Karpas-422 (cell line): ENCODE measurements around the gene BRSK2. TPM values are rescaled to one million over a fixed set of nuclear protein-coding genes. Genes with fewer than 3 reads are reported as not detected.
"Not testable (repeated sequence)": the region's sequence is repeated elsewhere in the genome, so short reads cannot be mapped to it uniquely, and the experiment has no call there.

Experiments used
- DNase-seq: peaks from one replicate; pipeline ENCODE4 v3.0.0-alpha.2; 2015
- H2AFZ ChIP-seq: fragments of 200-600 bp; sonication (generic); 2 replicates; pipeline ENCODE4 v1.6.1; 2014; ENCODE audit warnings: antibody characterized with exemption, low read length, mixed read lengths
- H3K27ac ChIP-seq: fragments of 200-600 bp; sonication (generic); 2 replicates; pipeline ENCODE4 v1.5.1; 2014; ENCODE audit warnings: mild to moderate bottlenecking, low read length, moderate library complexity
- H3K27me3 ChIP-seq: fragments of 200-600 bp; sonication (generic); 2 replicates; pipeline ENCODE4 v1.6.1; 2014; ENCODE audit warnings: low read length, mixed read lengths
- H3K36me3 ChIP-seq: fragments of 200-600 bp; sonication (generic); 2 replicates; pipeline ENCODE4 v1.6.1; 2014; ENCODE audit warnings: low read length, mixed read lengths; ENCODE audit not compliant: insufficient read depth
- H3K4me1 ChIP-seq: fragments of 200-600 bp; sonication (generic); 2 replicates; pipeline ENCODE4 v1.6.1; 2014; ENCODE audit warnings: mild to moderate bottlenecking, low read length, mixed read lengths
- H3K4me2 ChIP-seq: fragments of 200-600 bp; sonication (generic); 2 replicates; pipeline ENCODE4 v1.6.1; 2014; ENCODE audit warnings: low read length, low read depth, mild to moderate bottlenecking; ENCODE audit not compliant: poor library complexity, severe bottlenecking
- H3K4me3 ChIP-seq: fragments of 200-600 bp; sonication (generic); 2 replicates; pipeline ENCODE4 v1.5.1; 2014; ENCODE audit warnings: mild to moderate bottlenecking, antibody characterized with exemption, low read length, mixed read lengths
- H3K79me2 ChIP-seq: fragments of 200-600 bp; sonication (generic); 2 replicates; pipeline ENCODE4 v1.6.1; 2014; ENCODE audit warnings: mild to moderate bottlenecking, low read length, mixed read lengths
- H3K9ac ChIP-seq: fragments of 200-600 bp; sonication (generic); 2 replicates; pipeline ENCODE4 v1.6.0; 2014; ENCODE audit warnings: low read length
- H3K9me2 ChIP-seq: fragments of 200-600 bp; sonication (generic), shearing (Covaris generic); replicated peaks from 2 replicates; pipeline ENCODE4 v1.6.0; 2014; ENCODE audit warnings: mild to moderate bottlenecking, low read length, moderate library complexity; ENCODE audit not compliant: insufficient read depth
- H3K9me3 ChIP-seq: fragments of 300-700, 200-600 bp; sonication (generic); 2 replicates; pipeline ENCODE4 v1.6.1; 2014; ENCODE audit warnings: low read length, mixed read lengths
- H4K20me1 ChIP-seq: fragments of 200-600 bp; sonication (generic); 2 replicates; pipeline ENCODE4 v1.6.1; 2014; ENCODE audit warnings: mild to moderate bottlenecking, antibody characterized with exemption, low read length, low read depth; ENCODE audit not compliant: insufficient read depth
- total RNA-seq: library from RNA; depleted of rRNA; stranded (reverse); fragments of >200 nt; shearing (Covaris generic); gene quantifications from 2 replicates; pipeline ENCODE4 v1.2.3, GENCODE V29; 2014; ENCODE audit warnings: low replicate concordance; rRNA removed

Gene BRSK2
- not detected in 2 replicates for total RNA-seq

DNA sequence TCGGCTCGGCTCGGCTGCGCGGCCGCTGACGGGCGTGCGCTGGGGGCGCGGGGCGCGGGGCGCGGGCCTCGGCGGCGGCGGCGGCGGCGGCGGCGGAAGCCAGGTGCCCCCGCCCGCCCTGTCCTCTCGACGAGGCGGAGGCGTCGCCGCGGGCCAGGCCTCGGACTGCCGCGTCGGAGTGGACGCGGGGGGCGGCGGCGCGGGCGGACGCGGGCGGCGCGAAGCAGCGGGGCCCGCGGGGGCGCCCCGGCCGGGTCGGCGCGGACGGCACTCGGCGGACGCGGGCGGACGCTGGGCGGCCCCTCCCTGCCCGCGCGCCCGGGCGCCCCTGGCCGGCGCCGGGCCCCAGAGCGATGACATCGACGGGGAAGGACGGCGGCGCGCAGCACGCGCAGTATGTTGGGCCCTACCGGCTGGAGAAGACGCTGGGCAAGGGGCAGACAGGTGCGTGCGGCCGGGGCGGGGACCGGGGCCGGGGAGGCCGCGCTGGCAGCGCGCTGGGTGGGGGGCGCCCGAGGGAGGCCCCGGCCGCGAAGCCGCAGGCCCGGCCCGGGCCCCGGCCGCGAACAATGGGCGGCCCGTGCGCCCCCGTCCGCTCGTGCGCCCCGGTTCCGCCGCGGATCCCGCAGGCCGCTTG is at the start of gene BRSK2:
TSS of gene BRSK2 (plus strand) at position 3 of the 637 bp plus-strand sequence. CDS start at position 354, 351 bp downstream.
- no peaks in the 10 kb centered on the region for H3K36me3 ChIP-seq
- peaks cover 6% of the 10 kb centered on the region for H3K4me1 ChIP-seq
- peak within 1 kb of the TSS; percentile 68 for H3K9ac ChIP-seq
- no peaks in the 10 kb centered on the region for H3K79me2 ChIP-seq
- H3K27me3 ChIP-seq = no peaks in the 10 kb centered on the region
- no peak for DNase-seq
- H3K4me3 ChIP-seq = peak within 1 kb of the TSS; percentile 55; the same call in 1 of the 2 replicates
- no peaks in the 10 kb centered on the region for H4K20me1 ChIP-seq
- H3K9me2 ChIP-seq = no peaks in the 10 kb centered on the region
- H3K9me3 ChIP-seq = no peaks in the 10 kb centered on the region
- H3K27ac ChIP-seq = no peak within 1 kb of the TSS
- peak within 1 kb of the TSS; percentile 34; the same call in 1 of the 2 replicates for H2AFZ ChIP-seq
- peak within 1 kb of the TSS; percentile 65 for H3K4me2 ChIP-seq

DNA sequence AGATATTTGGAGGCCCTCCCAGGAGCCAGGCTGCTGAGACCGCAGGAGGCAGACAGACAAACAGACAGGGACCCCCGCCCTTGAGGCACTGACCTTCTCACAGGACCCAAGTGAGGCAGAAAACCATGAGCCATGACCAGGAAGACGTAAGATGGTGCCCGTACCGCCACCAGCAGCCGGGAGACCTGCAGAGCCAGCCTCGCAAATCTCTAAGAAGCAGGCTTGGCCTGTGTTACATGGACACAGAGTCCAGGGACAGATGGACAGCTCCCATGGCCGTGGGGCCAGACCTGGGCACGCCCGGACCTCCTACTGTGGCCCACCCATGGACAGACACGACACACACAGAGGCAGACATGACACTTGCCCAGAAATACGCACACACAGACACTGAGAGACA is 49.6 kb upstream of the BRSK2 start:
- H3K27ac ChIP-seq = no peak overlapping the region

DNA sequence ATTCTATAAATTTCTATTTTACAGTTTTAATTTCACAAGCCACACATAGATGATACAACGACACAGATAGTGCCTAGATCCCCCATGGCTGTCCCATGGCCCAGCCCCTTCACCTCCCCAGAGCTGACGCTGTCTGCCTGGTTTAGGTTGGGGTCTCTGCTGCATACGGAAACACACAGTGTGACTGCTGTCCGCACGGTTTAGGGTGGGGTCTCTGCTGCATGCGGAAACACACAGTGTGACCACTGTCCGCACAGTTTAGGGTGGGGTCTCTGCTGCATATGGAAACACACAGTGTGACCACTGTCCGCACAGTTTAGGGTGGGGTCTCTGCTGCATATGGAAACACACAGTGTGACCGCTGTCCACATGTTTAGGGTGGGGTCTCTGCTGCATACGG is 48.5 kb upstream of the BRSK2 start:
- not testable (repeated sequence) for H3K9me3 ChIP-seq, H3K27ac ChIP-seq, DNase-seq, H3K4me2 ChIP-seq, H3K36me3 ChIP-seq, H3K4me1 ChIP-seq, H3K9me2 ChIP-seq, H3K4me3 ChIP-seq, H4K20me1 ChIP-seq, H3K27me3 ChIP-seq, H3K9ac ChIP-seq, H3K79me2 ChIP-seq, H2AFZ ChIP-seq

More for the DNA sequence above, 49.6 kb upstream of the BRSK2 start:
- H3K36me3 ChIP-seq = no peaks in the 10 kb centered on the region
- no peak overlapping the region for H3K4me2 ChIP-seq
- DNase-seq = no peak
- no peak overlapping the region for H2AFZ ChIP-seq
- H3K27me3 ChIP-seq = no peaks in the 10 kb centered on the region
- no peaks in the 10 kb centered on the region for H4K20me1 ChIP-seq
- H3K4me1 ChIP-seq = no peaks in the 10 kb centered on the region
- no peaks in the 10 kb centered on the region for H3K9me3 ChIP-seq
- H3K9ac ChIP-seq = no peak overlapping the region
- H3K9me2 ChIP-seq = no peaks in the 10 kb centered on the region
- H3K4me3 ChIP-seq = no peak overlapping the region
- H3K79me2 ChIP-seq = no peaks in the 10 kb centered on the region

DNA sequence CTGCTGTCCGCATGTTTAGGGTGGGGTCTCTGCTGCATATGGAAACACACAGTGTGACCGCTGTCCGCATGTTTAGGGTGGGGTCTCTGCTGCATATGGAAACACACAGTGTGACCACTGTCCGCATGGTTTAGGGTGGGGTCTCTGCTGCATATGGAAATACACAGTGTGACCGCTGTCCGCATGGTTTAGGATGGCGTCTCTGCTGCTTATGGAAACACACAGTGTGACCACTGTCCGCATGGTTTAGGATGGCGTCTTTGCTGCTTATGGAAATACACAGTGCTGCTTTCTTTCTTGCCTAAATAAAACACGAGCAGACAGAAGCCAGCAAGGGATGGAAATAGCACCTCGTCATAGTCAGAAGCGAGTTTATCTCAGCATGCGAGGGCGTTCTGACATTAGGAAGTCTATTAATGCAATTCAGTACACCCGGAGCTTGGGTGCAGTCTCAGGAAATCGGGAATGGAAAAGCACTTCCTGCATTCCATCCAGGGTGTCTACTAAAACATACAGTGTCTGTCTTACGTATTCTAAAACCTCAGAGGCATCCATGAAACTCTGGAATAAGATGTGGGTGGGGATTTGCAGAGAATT is 47.7 kb upstream of the BRSK2 start:
- H3K4me1 ChIP-seq = no peaks in the 10 kb centered on the region
- H3K4me2 ChIP-seq = no peak overlapping the region
- no peaks in the 10 kb centered on the region for H3K36me3 ChIP-seq
- H3K27me3 ChIP-seq = no peaks in the 10 kb centered on the region
- H2AFZ ChIP-seq = no peak overlapping the region
- H4K20me1 ChIP-seq = no peaks in the 10 kb centered on the region
- H3K9me2 ChIP-seq = no peaks in the 10 kb centered on the region
- no peaks in the 10 kb centered on the region for H3K79me2 ChIP-seq
- DNase-seq = no peak
- no peak overlapping the region for H3K27ac ChIP-seq
- H3K9me3 ChIP-seq = no peaks in the 10 kb centered on the region
- H3K9ac ChIP-seq = no peak overlapping the region
- no peak overlapping the region for H3K4me3 ChIP-seq

DNA sequence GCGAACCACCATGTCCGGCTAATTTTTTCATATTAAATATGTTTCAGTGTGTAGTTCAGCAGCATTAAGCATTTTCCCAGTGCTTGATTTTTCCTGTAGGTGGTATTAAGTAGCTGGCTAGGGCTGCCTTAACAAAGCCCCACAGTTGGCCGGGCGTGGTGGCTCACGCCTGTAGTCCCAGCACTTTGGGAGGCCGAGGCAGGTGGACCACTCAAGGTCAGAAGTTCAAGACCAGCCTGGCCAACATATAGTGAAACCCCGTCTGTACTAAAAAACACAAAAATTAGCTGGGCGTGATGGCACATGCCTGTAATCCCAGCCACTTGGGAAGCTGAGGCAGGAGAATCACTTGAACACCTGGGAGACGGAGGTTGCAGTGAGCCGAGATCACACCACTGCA is 46.8 kb upstream of the BRSK2 start:
- no peak overlapping the region for H2AFZ ChIP-seq
- H3K79me2 ChIP-seq = no peaks in the 10 kb centered on the region
- H3K9ac ChIP-seq = no peak overlapping the region
- H3K4me3 ChIP-seq = no peak overlapping the region
- H3K9me3 ChIP-seq = no peaks in the 10 kb centered on the region
- no peak for DNase-seq
- H3K4me1 ChIP-seq = no peaks in the 10 kb centered on the region
- H3K9me2 ChIP-seq = no peaks in the 10 kb centered on the region
- H4K20me1 ChIP-seq = no peaks in the 10 kb centered on the region
- H3K36me3 ChIP-seq = no peaks in the 10 kb centered on the region
- no peak overlapping the region for H3K27ac ChIP-seq
- no peak overlapping the region for H3K4me2 ChIP-seq
- H3K27me3 ChIP-seq = no peaks in the 10 kb centered on the region

DNA sequence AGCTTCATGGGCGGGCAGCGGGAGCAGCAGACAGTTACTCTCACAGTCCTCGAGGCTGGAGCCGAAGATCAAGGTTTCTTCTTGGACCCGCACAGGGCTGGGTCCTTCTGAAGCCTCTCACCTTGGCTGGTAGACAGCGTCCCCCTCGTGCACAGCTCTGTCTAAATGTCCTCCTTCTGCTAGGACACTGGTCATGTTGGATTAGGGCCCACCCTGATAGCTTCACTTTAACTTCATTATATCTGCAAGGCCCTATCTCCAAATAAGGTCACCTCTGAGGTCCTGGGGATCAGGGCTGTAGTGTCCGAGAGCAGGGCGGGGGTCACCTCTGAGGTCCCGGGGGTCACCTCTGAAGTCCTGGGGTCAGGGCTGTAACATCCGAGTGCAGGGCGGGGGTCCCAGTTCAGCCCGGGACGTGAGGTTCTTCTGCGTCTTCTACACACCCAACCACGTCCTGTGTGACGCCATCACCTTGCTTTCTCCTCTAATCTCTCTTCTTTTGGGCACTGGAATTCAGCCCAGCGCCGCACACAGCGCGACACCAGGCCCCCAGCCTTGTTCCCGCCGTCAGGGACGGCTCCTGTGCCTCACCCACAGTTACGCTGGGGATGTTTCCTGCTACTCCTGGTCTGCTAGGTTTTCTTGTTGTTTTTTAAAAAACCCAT is 46.2 kb upstream of the BRSK2 start:
- Histone ChIP-seq H3K4me1 (no peaks in the 10 kb centered on the region), H3K4me3 (no peak overlapping the region), H3K79me2 (no peaks in the 10 kb centered on the region), H3K9me2 (no peaks in the 10 kb centered on the region), H2AFZ (no peak overlapping the region), H3K36me3 (no peaks in the 10 kb centered on the region), H3K9me3 (no peaks in the 10 kb centered on the region), H3K4me2 (no peak overlapping the region), H3K9ac (no peak overlapping the region), H3K27me3 (no peaks in the 10 kb centered on the region), H4K20me1 (no peaks in the 10 kb centered on the region), H3K27ac (no peak overlapping the region)
- DNase-seq = no peak

DNA sequence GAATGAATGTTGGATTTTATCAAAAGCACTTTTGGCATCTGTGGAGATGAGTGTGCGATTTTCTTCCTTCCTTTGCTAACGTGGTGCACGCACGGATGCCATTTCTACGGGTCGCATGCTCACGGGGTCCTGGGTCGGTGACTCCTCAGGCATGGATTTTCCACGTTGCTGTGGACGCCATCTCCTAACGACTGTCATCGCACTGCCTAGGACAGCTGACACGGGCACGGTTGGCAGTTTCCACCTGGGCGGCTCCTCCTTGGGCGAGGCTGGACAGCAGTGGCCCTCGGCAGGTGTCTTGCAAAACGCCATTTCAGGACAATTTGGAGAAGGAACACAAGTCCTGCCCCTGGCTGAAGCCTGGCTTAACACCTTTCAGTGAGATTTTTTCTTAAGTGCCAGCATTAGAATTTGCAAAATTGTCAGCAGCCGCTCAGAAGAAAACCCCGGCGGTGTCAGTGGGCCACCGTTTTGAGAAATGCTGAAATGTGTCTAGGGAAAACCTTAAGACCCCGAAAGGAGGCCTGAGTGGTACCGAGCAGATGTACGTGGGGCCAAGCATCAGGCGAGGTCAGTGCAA is 45.6 kb upstream of the BRSK2 start:
- no peaks in the 10 kb centered on the region for H3K79me2 ChIP-seq
- no peaks in the 10 kb centered on the region for H3K36me3 ChIP-seq
- H3K9ac ChIP-seq = no peak overlapping the region
- no peak for DNase-seq
- H3K4me2 ChIP-seq = no peak overlapping the region
- no peaks in the 10 kb centered on the region for H3K27me3 ChIP-seq
- H2AFZ ChIP-seq = no peak overlapping the region
- H4K20me1 ChIP-seq = no peaks in the 10 kb centered on the region
- H3K4me3 ChIP-seq = no peak overlapping the region
- no peaks in the 10 kb centered on the region for H3K9me2 ChIP-seq
- no peak overlapping the region for H3K27ac ChIP-seq
- H3K4me1 ChIP-seq = no peaks in the 10 kb centered on the region
- no peaks in the 10 kb centered on the region for H3K9me3 ChIP-seq
